PC-9 (cell line): Measurements from ENCODE around the gene ANLN. TPM values are rescaled to one million over a fixed set of nuclear protein-coding genes. Genes with fewer than 3 reads are reported as not detected.

Source experiments
- BruUV-seq: library from RNA; stranded (reverse); fragments of 400-500 nt; replicated peaks from 2 replicates; lab custom pipeline; 2021; lab: Mats Ljungman, UMichigan
- CTCF ChIA-PET: fragments of 300-600 bp; sonication (Branson Sonifier 250); formaldehyde crosslinking; loops from one replicate; lab custom pipeline; 2022; ENCODE audit warnings: antibody characterized with exemption; lab: Charles Lee
- POLR2A ChIA-PET: fragments of 300-600 bp; sonication (Branson Sonifier 250); formaldehyde crosslinking; loops from one replicate; lab custom pipeline; 2022; ENCODE audit warnings: antibody characterized with exemption; ENCODE audit not compliant: unreplicated experiment; lab: Charles Lee
- DNase-seq, 2 experiments: peaks; one replicate each; pipeline versions ENCODE4 v3.0.0 to v3.0.0-alpha.2; 2015 to 2022; ENCODE audit warnings: mixed read lengths in 1 of 2
- H2AFZ ChIP-seq: fragments of 200-600 bp; sonication (generic); 2 replicates; pipeline ENCODE4 v1.8.1; 2017; ENCODE audit warnings: antibody characterized with exemption
- H3F3A ChIP-seq: fragments of 200-600 bp; sonication (generic); 2 replicates; pipeline ENCODE4 v1.8.1; 2017; ENCODE audit warnings: antibody characterized with exemption, mild to moderate bottlenecking, low read depth; ENCODE audit not compliant: insufficient read depth
- H3K27ac ChIP-seq: fragments of 200-600 bp; sonication (generic); 2 replicates; pipeline ENCODE4 v1.6.1; 2016; ENCODE audit warnings: mixed run types
- H3K27me3 ChIP-seq: fragments of 200-600 bp; sonication (generic); 2 replicates; pipeline ENCODE4 v1.6.1; 2016; ENCODE audit warnings: low read depth, mixed run types; ENCODE audit not compliant: insufficient read depth
- H3K36me3 ChIP-seq: fragments of 200-600 bp; sonication (generic); 2 replicates; pipeline ENCODE4 v1.6.1; 2016; ENCODE audit warnings: low read depth, mixed run types
- H3K4me1 ChIP-seq: fragments of 200-600 bp; sonication (generic); replicated peaks from 2 replicates; pipeline ENCODE4 v1.6.1; 2016; ENCODE audit warnings: mixed run types; ENCODE audit not compliant: insufficient read depth
- H3K4me2 ChIP-seq: fragments of 200-600 bp; sonication (generic); 2 replicates; pipeline ENCODE4 v1.6.1; 2017; ENCODE audit warnings: mixed run types
- H3K4me3 ChIP-seq: fragments of 200-600 bp; sonication (generic); 2 replicates; pipeline ENCODE4 v1.6.1; 2016; ENCODE audit warnings: mixed run types
- H3K79me2 ChIP-seq: fragments of 200-600 bp; sonication (generic); 2 replicates; pipeline ENCODE4 v1.6.1; 2017; ENCODE audit warnings: low read depth, mixed run types
- H3K9me2 ChIP-seq: fragments of 200-600 bp; sonication (generic); 2 replicates; pipeline ENCODE4 v1.8.1; 2017; ENCODE audit warnings: mild to moderate bottlenecking; ENCODE audit not compliant: insufficient read depth
- H3K9me3 ChIP-seq: fragments of 200-600 bp; sonication (generic); 2 replicates; pipeline ENCODE4 v1.8.1; 2016; ENCODE audit warnings: low read depth; ENCODE audit not compliant: insufficient read depth
- H4K20me1 ChIP-seq: fragments of 200-600 bp; sonication (generic); 2 replicates; pipeline ENCODE4 v1.8.1; 2017; ENCODE audit not compliant: insufficient read depth
- CTCF ChIP-seq: fragments of 200-600 bp; sonication (generic); conservative IDR thresholded peaks from 2 replicates; pipeline ENCODE4 v1.6.1; 2017; ENCODE audit warnings: mixed run types, antibody characterized with exemption, mild to moderate bottlenecking, moderate library complexity
- EZH2 ChIP-seq: fragments of 200-600 bp; sonication (generic); IDR thresholded peaks from 2 replicates; pipeline ENCODE4 v1.8.0; 2017; ENCODE audit warnings: antibody characterized with exemption, low read depth
- intact Hi-C: fragments of 100-400 bp; cut with micrococcal nuclease; formaldehyde crosslinking; loops from one replicate; pipeline ENCODE4 v1.10.0; 2022; ENCODE audit not compliant: unreplicated experiment
- total RNA-seq: library from RNA; stranded (reverse); gene quantifications from 2 replicates; pipeline ENCODE4 v1.2.3, GENCODE V29; 2021

Gene ANLN
- total RNA-seq, 1 experiment from 2014 or later, result 262 TPM

- no peak overlapping the region for H3K4me3 ChIP-seq
- peaks cover 98% of the 10 kb centered on the region for H3K79me2 ChIP-seq
- TF ChIP-seq EZH2 (no peak), CTCF (no peak)
- no TSS peak for BruUV-seq
- H3K27ac ChIP-seq, result no peak overlapping the region; the same call in 1 of the 2 replicates
- no peak for DNase-seq
- H4K20me1 ChIP-seq, result peaks cover 7% of the 10 kb centered on the region
- H3K4me1 ChIP-seq, result peaks cover 36% of the 10 kb centered on the region
- no peaks in the 10 kb centered on the region for H3K9me2 ChIP-seq
- H2AFZ ChIP-seq, result no peak overlapping the region
- no peaks in the 10 kb centered on the region for H3K27me3 ChIP-seq
- ChIA-PET CTCF (no interaction called here), POLR2A (interaction anchor here (0.6 kb wide), 1 partner anchor 29 kb away, joined by 3 read pairs; no protein-coding TSS in a partner anchor)
- no peaks in the 10 kb centered on the region for H3K9me3 ChIP-seq
- H3K4me2 ChIP-seq, result no peak overlapping the region
- intact Hi-C loops, result no loop called here
- H3F3A ChIP-seq, result peaks cover 25% of the 10 kb centered on the region
- H3K36me3 ChIP-seq, result peaks cover 53% of the 10 kb centered on the region
Measured at GRCh38 chr7:36396150-36396549, 6.5 kb downstream of the ANLN start.

GRCh38 chr7:36400036-36400435 lies 10.4 kb downstream of the ANLN start:
- Histone ChIP-seq H3K27ac (no peak overlapping the region), H3K36me3 (peaks cover 60% of the 10 kb centered on the region), H3F3A (peaks cover 17% of the 10 kb centered on the region), H3K4me1 (no peaks in the 10 kb centered on the region), H3K79me2 (peaks cover 92% of the 10 kb centered on the region), H3K4me2 (no peak overlapping the region), H3K9me3 (no peaks in the 10 kb centered on the region), H3K27me3 (no peaks in the 10 kb centered on the region), H4K20me1 (peaks cover 5% of the 10 kb centered on the region; the same call in 1 of the 2 replicates), H3K4me3 (no peak overlapping the region), H2AFZ (no peak overlapping the region), H3K9me2 (no peaks in the 10 kb centered on the region)
- ChIA-PET CTCF (interaction anchor here (0.6 to 1.0 kb wide), 2 partner anchors 33 to 1180 kb away, joined by 3 to 5 read pairs; a partner anchor contains a TSS), POLR2A (interaction anchor here (0.6 to 1.5 kb wide), 3 partner anchors 8 to 11 kb away, joined by 4 to 27 read pairs (median 26); partner anchors contain the start of gene ANLN)
- no TSS peak for BruUV-seq
- intact Hi-C loops, result loop anchor here (5.0 kb wide), 1 partner anchor 33 kb away; a partner anchor contains a TSS
- TF ChIP-seq CTCF (no peak), EZH2 (no peak)
- no peak for DNase-seq

GRCh38 chr7:36400606-36401005 lies 10.9 kb downstream of the ANLN start:
- TF ChIP-seq EZH2 (no peak), CTCF (no peak)
- intact Hi-C loops, result loop anchor here (5.0 kb wide), 1 partner anchor 33 kb away; a partner anchor contains a TSS
- Histone ChIP-seq H3K27me3 (no peaks in the 10 kb centered on the region), H3K79me2 (peaks cover 91% of the 10 kb centered on the region), H3K4me3 (no peak overlapping the region), H3F3A (peaks cover 22% of the 10 kb centered on the region), H4K20me1 (peaks cover 5% of the 10 kb centered on the region; the same call in 1 of the 2 replicates), H3K9me2 (no peaks in the 10 kb centered on the region), H3K4me2 (no peak overlapping the region), H3K36me3 (peaks cover 57% of the 10 kb centered on the region), H3K4me1 (no peaks in the 10 kb centered on the region), H3K27ac (no peak overlapping the region), H2AFZ (no peak overlapping the region), H3K9me3 (no peaks in the 10 kb centered on the region)
- BruUV-seq, result no TSS peak
- DNase-seq, result peak; percentile 39 to 48
- POLR2A ChIA-PET, result interaction anchor here (0.6 to 1.5 kb wide), 3 partner anchors 8 to 11 kb away, joined by 4 to 27 read pairs (median 26); partner anchors contain the start of gene ANLN
- CTCF ChIA-PET, result interaction anchor here (1.0 kb wide), 1 partner anchor 34 kb away, joined by 5 read pairs; a partner anchor contains a TSS
